Endothelial cell of umbilical vein (primary cell): ENCODE results near the gene ATXN1L. TPM values are rescaled to one million over a fixed set of nuclear protein-coding genes. Genes with fewer than 3 reads are reported as not detected.

Source experiments
- BruUV-seq: library from RNA; stranded (reverse); fragments of 400-500 nt; replicated peaks from 2 replicates; lab custom pipeline; 2021; lab: Mats Ljungman, UMichigan
- CTCF ChIA-PET: fragments of 300-600, 350-600 bp; sonication (Branson Sonifier 250); formaldehyde crosslinking; loops from one replicate; lab custom pipeline; 2021; ENCODE audit warnings: antibody characterized with exemption, inconsistent platforms; lab: Charles Lee
- POLR2A ChIA-PET: fragments of 300-600, 350-600 bp; sonication (Branson Sonifier 250); formaldehyde crosslinking; loops from one replicate; lab custom pipeline; 2021; ENCODE audit warnings: antibody characterized with exemption, inconsistent platforms; lab: Charles Lee
- DNase-seq: peaks from one replicate; pipeline ENCODE4 v3.0.0-alpha.2; 2011; ENCODE audit warnings: low read depth, low spot score
- FAIRE-seq: peaks from 2 replicates; lab custom pipeline; 2011; peaks lifted over from hg19 to GRCh38; lab: Jason Lieb, UNC
- H2AFZ ChIP-seq: 2 replicates; pipeline ENCODE4 v1.6.0; 2012; ENCODE audit warnings: low read depth, low read length, control low read depth, inconsistent platforms
- H3K27ac ChIP-seq: 2 replicates; pipeline ENCODE4 v1.5.1; 2011; ENCODE audit warnings: low read depth, mild to moderate bottlenecking, control low read depth, low read length, moderate library complexity; ENCODE audit not compliant: insufficient read depth
- H3K27me3 ChIP-seq, 2 experiments: 2 replicates each; pipeline versions ENCODE4 v1.6.0 to v1.6.1; 2011; ENCODE audit warnings: low read length in 2 of 2, mixed read lengths in 1 of 2; ENCODE audit not compliant: control insufficient read depth in 2 of 2, insufficient read depth in 2 of 2
- H3K36me3 ChIP-seq, 2 experiments: 2 replicates in 1 of 2; 3 replicates in 1 of 2; pipeline ENCODE4 v1.5.1; 2011; ENCODE audit warnings: low read length in 2 of 2, mild to moderate bottlenecking in 1 of 2, moderate library complexity in 1 of 2; ENCODE audit not compliant: control insufficient read depth in 2 of 2, insufficient read depth in 2 of 2; ENCODE audit errors: extremely low read depth in 1 of 2
- H3K4me1 ChIP-seq: 3 replicates; pipeline ENCODE4 v1.5.1; 2011; ENCODE audit warnings: mild to moderate bottlenecking, low read length; ENCODE audit not compliant: control insufficient read depth, insufficient read depth; ENCODE audit errors: extremely low read depth
- H3K4me2 ChIP-seq: 2 replicates; pipeline ENCODE4 v1.6.1; 2011; ENCODE audit warnings: low read length, control low read depth, mixed read lengths; ENCODE audit not compliant: insufficient read depth
- H3K4me3 ChIP-seq, 3 experiments: fragments of 200-600 bp in 1 of 3; sonication (generic), shearing (Covaris generic) in 1 of 3; replicated peaks in 1 of 3; 2 replicates each; pipeline ENCODE4 v1.5.1; 2011 to 2016; ENCODE audit warnings: control low read depth in 3 of 3, low read length in 3 of 3, mild to moderate bottlenecking in 2 of 3, inconsistent platforms in 1 of 3, low read depth in 1 of 3, moderate library complexity in 1 of 3; ENCODE audit not compliant: insufficient read depth in 1 of 3
- H3K79me2 ChIP-seq: 2 replicates; pipeline ENCODE4 v1.6.0; 2012; ENCODE audit warnings: low read length, inconsistent platforms; ENCODE audit not compliant: control insufficient read depth, insufficient read depth
- H3K9ac ChIP-seq: replicated peaks from 2 replicates; pipeline ENCODE3; 2011; ENCODE audit warnings: low read length, control low read depth; ENCODE audit not compliant: insufficient read depth; ENCODE audit errors: extremely low read depth
- H3K9me1 ChIP-seq: replicated peaks from 3 replicates; pipeline ENCODE4 v1.6.0; 2011; ENCODE audit warnings: mild to moderate bottlenecking, low read length; ENCODE audit not compliant: control insufficient read depth, insufficient read depth; ENCODE audit errors: extremely low read depth
- H3K9me3 ChIP-seq: replicated peaks from 2 replicates; pipeline ENCODE4 v1.5.1; 2012; ENCODE audit warnings: low read length, inconsistent platforms; ENCODE audit not compliant: control insufficient read depth, insufficient read depth
- H4K20me1 ChIP-seq: replicated peaks from 2 replicates; pipeline ENCODE3; 2011; ENCODE audit warnings: mild to moderate bottlenecking, low read length; ENCODE audit not compliant: control insufficient read depth, insufficient read depth; ENCODE audit errors: extremely low read depth
- CTCF ChIP-seq, 2 donors: IDR thresholded peaks; 1 replicate in 1 of 2; 2 replicates in 1 of 2; pipeline ENCODE4 v1.5.1; 2011; ENCODE audit warnings: low read length in 2 of 2, mild to moderate bottlenecking in 2 of 2, moderate library complexity in 2 of 2, control low read depth in 1 of 2, inconsistent platforms in 1 of 2, low read depth in 1 of 2; ENCODE audit not compliant: insufficient read depth in 1 of 2; ENCODE audit errors: extremely low read depth in 1 of 2
- EZH2 ChIP-seq: IDR thresholded peaks from 2 replicates; pipeline ENCODE4 v1.6.1; 2012; ENCODE audit warnings: borderline replicate concordance, low read depth, mild to moderate bottlenecking, moderate library complexity, low read length, inconsistent platforms; ENCODE audit not compliant: severe bottlenecking
- FOS ChIP-seq: IDR thresholded peaks from 2 replicates; pipeline ENCODE4 v1.6.1; 2011; ENCODE audit warnings: mild to moderate bottlenecking, low read length, moderate library complexity, borderline replicate concordance; ENCODE audit not compliant: insufficient read depth
- JUN ChIP-seq: IDR thresholded peaks from 2 replicates; pipeline ENCODE4 v1.6.1; 2011; ENCODE audit warnings: borderline replicate concordance, low read depth; ENCODE audit not compliant: insufficient read length, insufficient read depth
- MAX ChIP-seq: IDR thresholded peaks from 2 replicates; pipeline ENCODE4 v1.6.1; 2011; ENCODE audit not compliant: insufficient read depth, insufficient read length
- MYC ChIP-seq: IDR thresholded peaks from one replicate; pipeline ENCODE4 v1.6.1; 2011; ENCODE audit warnings: mild to moderate bottlenecking, low read depth, low read length
- POLR2A ChIP-seq: IDR thresholded peaks from 2 replicates; pipeline ENCODE4 v1.6.1; 2012; ENCODE audit warnings: low read depth, mild to moderate bottlenecking, control low read depth, low read length
- POLR2AphosphoS5 ChIP-seq: IDR thresholded peaks from 2 replicates; pipeline ENCODE4 v1.6.1; 2012; ENCODE audit warnings: low read depth, mild to moderate bottlenecking, control low read depth, low read length, moderate library complexity; ENCODE audit not compliant: insufficient read depth
- dilution Hi-C: fragments of 300-500 bp; cut with MboI; formaldehyde crosslinking; loops from one replicate; pipeline ENCODE4 v1.15.0; 2019; ENCODE audit warnings: low sequenced_read_pairs; ENCODE audit not compliant: extremely low pct_ligation_motif_present
- intact Hi-C: fragments of 100-400 bp; cut with micrococcal nuclease; formaldehyde crosslinking; loops from one replicate; pipeline ENCODE4 v1.10.0; 2022
- polyA plus RNA-seq, 4 experiments: library from polyadenylated mRNA; depleted of rRNA in 3 of 4; stranded (reverse) in 3 of 4; unstranded in 1 of 4; fragments of >200 nt; gene quantifications; 2 replicates each; pipeline versions ENCODE4 v1.2.1 to v1.2.3, GENCODE V29; 2011 to 2012; ENCODE audit warnings: missing spikeins in 1 of 4
- total RNA-seq: library from RNA; stranded (reverse); gene quantifications from 2 replicates; pipeline ENCODE4 v1.2.3, GENCODE V29; 2021

Gene ATXN1L
- total and polyA plus RNA-seq, 2 donors (not counting 3 experiments of a cell fraction or from before 2014, with no cell fraction given), result 15.6 to 23.9 TPM

- no peaks in the 10 kb centered on the region for H4K20me1 ChIP-seq
- ChIA-PET POLR2A (no interaction called here), CTCF (interaction anchor here (1.8 to 2.4 kb wide), 2 partner anchors 30 to 108 kb away, joined by 4 to 11 read pairs; partner anchors contain the start of gene ZNF821)
- no peak overlapping the region for H3K27ac ChIP-seq
- dilution Hi-C loops, result no loop called here
- intact Hi-C loops, result no loop called here
- TF ChIP-seq FOS (no peak), MAX (no peak), POLR2A (no peak), POLR2AphosphoS5 (no peak), CTCF (IDR thresholded peaks at IDR 0.05; ENCODE audit: extremely low read depth in 1 of 2, insufficient read depth in 1 of 2, low read depth in 1 of 2, low read length in 2 of 2) (no peak), MYC (no peak), EZH2 (no peak), JUN (no peak)
- no peak overlapping the region for H3K4me3 ChIP-seq
- no peaks in the 10 kb centered on the region for H3K9me1 ChIP-seq
- H3K9me3 ChIP-seq, result no peaks in the 10 kb centered on the region
- no peak overlapping the region for H3K4me2 ChIP-seq
- H3K4me1 ChIP-seq, result no peaks in the 10 kb centered on the region
- DNase-seq, result no peak
- no TSS peak for BruUV-seq
- no peak for FAIRE-seq
- peaks cover 12% of the 10 kb centered on the region for H3K79me2 ChIP-seq
- H3K36me3 ChIP-seq, result peaks cover 15 to 28% of the 10 kb centered on the region in 2 experiments
- no peak overlapping the region for H3K9ac ChIP-seq
- H3K27me3 ChIP-seq, result no peaks in the 10 kb centered on the region
- H2AFZ ChIP-seq, result no peak overlapping the region
These were observed 7.6 kb downstream of the ATXN1L start for GRCh38 chr16:71853413-71853812.
